Neural cell (in vitro differentiated cells): ENCODE measurements around the gene COBL. TPM values are rescaled to one million over a fixed set of nuclear protein-coding genes. Genes with fewer than 3 reads are reported as not detected.

Experiments
- H2AFZ ChIP-seq: fragments of 200-600, 300-800 bp; sonication (generic), shearing (Covaris generic); 2 replicates; pipeline ENCODE4 v1.6.0; 2014; ENCODE audit warnings: low read depth, mild to moderate bottlenecking, antibody characterized with exemption, low read length, moderate library complexity
- H3F3A ChIP-seq: fragments of 200-600 bp; shearing (Covaris generic); 2 replicates; pipeline ENCODE4 v1.6.1; 2016; ENCODE audit warnings: mild to moderate bottlenecking, moderate library complexity, mixed read lengths, antibody characterized with exemption, low read length; ENCODE audit not compliant: insufficient read depth, poor library complexity, severe bottlenecking
- H3K27ac ChIP-seq: fragments of 200-600, 300-800 bp; sonication (generic), shearing (Covaris generic); 2 replicates; pipeline ENCODE4 v1.5.1; 2014; ENCODE audit warnings: mild to moderate bottlenecking, low read length, moderate library complexity
- H3K27me3 ChIP-seq: fragments of 300-800, 200-600 bp; sonication (generic), shearing (Covaris generic); 2 replicates; pipeline ENCODE4 v1.6.0; 2014; ENCODE audit warnings: mild to moderate bottlenecking, low read depth, low read length, moderate library complexity; ENCODE audit not compliant: insufficient read depth
- H3K36me3 ChIP-seq: fragments of 300-800, 200-600 bp; sonication (generic), shearing (Covaris generic); 2 replicates; pipeline ENCODE4 v1.5.1; 2014; ENCODE audit warnings: mild to moderate bottlenecking, antibody characterized with exemption, low read length, moderate library complexity; ENCODE audit not compliant: insufficient read depth
- H3K4me2 ChIP-seq: fragments of 300-800, 200-600 bp; sonication (generic), shearing (Covaris generic); 2 replicates; pipeline ENCODE4 v1.6.0; 2014; ENCODE audit warnings: mild to moderate bottlenecking, low read length
- H3K4me3 ChIP-seq: fragments of 300-800, 200-600 bp; sonication (generic), shearing (Covaris generic); 2 replicates; pipeline ENCODE4 v1.5.1; 2014; ENCODE audit warnings: mild to moderate bottlenecking, low read length, moderate library complexity
- H3K79me2 ChIP-seq: fragments of 200-600 bp; shearing (Covaris generic); replicated peaks from 2 replicates; pipeline ENCODE4 v1.6.0; 2014; ENCODE audit warnings: mild to moderate bottlenecking, low read length, moderate library complexity; ENCODE audit not compliant: insufficient read depth
- H3K9ac ChIP-seq: fragments of 300-800, 200-600 bp; sonication (generic), shearing (Covaris generic); 2 replicates; pipeline ENCODE4 v1.6.1; 2016; ENCODE audit warnings: mild to moderate bottlenecking, low read length, mixed read lengths
- H3K9me2 ChIP-seq: fragments of 200-600 bp; shearing (Covaris generic); 2 replicates; pipeline ENCODE4 v1.6.1; 2016; ENCODE audit warnings: mild to moderate bottlenecking, low read length, mixed read lengths; ENCODE audit not compliant: insufficient read depth
- H3K9me3 ChIP-seq: fragments of 200-600, 300-800 bp; sonication (generic), shearing (Covaris generic); 2 replicates; pipeline ENCODE4 v1.6.1; 2016; ENCODE audit warnings: mild to moderate bottlenecking, mixed run types, low read length, moderate library complexity, mixed read lengths
- H4K20me1 ChIP-seq: fragments of 200-600 bp; shearing (Covaris generic); 2 replicates; pipeline ENCODE4 v1.6.1; 2016; ENCODE audit warnings: mild to moderate bottlenecking, mixed run types; ENCODE audit not compliant: insufficient read depth
- EP300 ChIP-seq: fragments of 450-650 bp; conservative IDR thresholded peaks from 2 replicates; pipeline ENCODE4 v1.6.1; 2014; ENCODE audit warnings: antibody characterized with exemption, mild to moderate bottlenecking, moderate library complexity; ENCODE audit not compliant: poor library complexity, severe bottlenecking
- MXI1 ChIP-seq: fragments of 450-650 bp; conservative IDR thresholded peaks from 2 replicates; pipeline ENCODE4 v1.6.1; 2014; ENCODE audit warnings: antibody characterized with exemption, mild to moderate bottlenecking; ENCODE audit not compliant: poor library complexity, severe bottlenecking
- POLR2AphosphoS5 ChIP-seq: IDR thresholded peaks from 2 replicates; pipeline ENCODE4 v1.6.1; 2012
- RAD21 ChIP-seq: fragments of 450-650 bp; conservative IDR thresholded peaks from 2 replicates; pipeline ENCODE4 v1.6.1; 2014; ENCODE audit warnings: antibody characterized with exemption, mild to moderate bottlenecking, moderate library complexity
- SMC3 ChIP-seq: fragments of 450-650 bp; conservative IDR thresholded peaks from 2 replicates; pipeline ENCODE4 v1.6.1; 2014; ENCODE audit warnings: antibody characterized with exemption, mild to moderate bottlenecking, moderate library complexity; ENCODE audit not compliant: poor library complexity
- TAF1 ChIP-seq: IDR thresholded peaks from 2 replicates; pipeline ENCODE4 v1.6.1; 2012; ENCODE audit warnings: low read depth
- polyA plus RNA-seq: library from polyadenylated mRNA; depleted of rRNA; stranded (reverse); fragments of >200 nt; gene quantifications from 2 replicates; pipeline ENCODE4 v1.2.3, GENCODE V29; 2014
- TF ChIP-seq, protein P1 (sequence below): fragments of 450-650 bp; IDR thresholded peaks from 2 replicates; pipeline ENCODE4 v1.5.1; 2014; ENCODE audit warnings: antibody characterized with exemption, mild to moderate bottlenecking, moderate library complexity; ENCODE audit not compliant: poor library complexity, severe bottlenecking
- TF ChIP-seq, protein P2 (sequence below): IDR thresholded peaks from 2 replicates; pipeline ENCODE4 v1.6.1; 2012; ENCODE audit warnings: borderline replicate concordance

The COBL gene
- polyA plus RNA-seq, 1 donor from 2014 or later: 0.12 TPM

DNA sequence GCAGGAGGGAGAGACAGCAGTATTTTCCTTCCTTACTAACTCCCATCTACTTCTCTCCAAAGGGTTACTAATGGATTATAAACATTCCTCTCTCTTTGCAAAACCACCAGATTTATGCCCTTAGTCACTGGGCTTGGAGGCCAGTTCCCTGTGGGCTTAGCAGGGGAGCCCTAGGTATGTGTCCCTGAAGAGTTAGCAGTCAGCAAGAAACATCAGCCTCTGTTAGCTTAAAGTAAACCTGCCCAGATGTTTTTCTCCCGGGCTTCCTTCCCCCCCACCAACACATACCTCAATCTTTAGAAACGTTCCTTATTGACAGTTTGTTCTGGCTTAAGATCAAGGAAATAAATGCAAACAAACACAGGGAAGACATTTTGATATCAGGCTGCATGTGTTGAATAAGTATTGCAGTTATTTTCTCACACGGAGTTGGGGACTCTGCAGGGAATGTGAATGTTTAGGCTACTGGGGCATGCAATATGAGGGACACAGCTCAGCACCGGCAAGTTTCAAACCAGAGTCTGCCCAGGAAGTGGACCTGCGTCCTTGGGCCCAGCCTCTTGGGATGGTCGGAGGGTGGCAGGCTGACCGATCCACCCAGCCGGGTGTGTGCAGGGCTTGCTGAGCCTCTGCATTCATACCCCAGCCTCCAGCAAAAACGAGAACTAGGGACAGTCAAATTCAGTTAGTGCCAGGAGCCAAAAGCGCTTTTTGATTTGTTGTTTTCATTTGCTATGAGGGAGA is 281.9 kb downstream of the COBL start:
- Histone ChIP-seq H3K36me3 (no peaks in the 10 kb centered on the region), H2AFZ (no peak overlapping the region), H3F3A (no peaks in the 10 kb centered on the region), H3K9me3 (no peaks in the 10 kb centered on the region), H3K9ac (no peak overlapping the region), H3K27ac (no peak overlapping the region), H3K9me2 (no peaks in the 10 kb centered on the region), H3K4me3 (no peak overlapping the region), H4K20me1 (no peaks in the 10 kb centered on the region), H3K27me3 (no peaks in the 10 kb centered on the region), H3K4me2 (no peak overlapping the region), H3K79me2 (no peaks in the 10 kb centered on the region)
- TF ChIP-seq TAF1 (no peak), POLR2AphosphoS5 (no peak), SMC3 (no peak), MXI1 (no peak), RAD21 (no peak)
- TF ChIP-seq, protein P1, sequence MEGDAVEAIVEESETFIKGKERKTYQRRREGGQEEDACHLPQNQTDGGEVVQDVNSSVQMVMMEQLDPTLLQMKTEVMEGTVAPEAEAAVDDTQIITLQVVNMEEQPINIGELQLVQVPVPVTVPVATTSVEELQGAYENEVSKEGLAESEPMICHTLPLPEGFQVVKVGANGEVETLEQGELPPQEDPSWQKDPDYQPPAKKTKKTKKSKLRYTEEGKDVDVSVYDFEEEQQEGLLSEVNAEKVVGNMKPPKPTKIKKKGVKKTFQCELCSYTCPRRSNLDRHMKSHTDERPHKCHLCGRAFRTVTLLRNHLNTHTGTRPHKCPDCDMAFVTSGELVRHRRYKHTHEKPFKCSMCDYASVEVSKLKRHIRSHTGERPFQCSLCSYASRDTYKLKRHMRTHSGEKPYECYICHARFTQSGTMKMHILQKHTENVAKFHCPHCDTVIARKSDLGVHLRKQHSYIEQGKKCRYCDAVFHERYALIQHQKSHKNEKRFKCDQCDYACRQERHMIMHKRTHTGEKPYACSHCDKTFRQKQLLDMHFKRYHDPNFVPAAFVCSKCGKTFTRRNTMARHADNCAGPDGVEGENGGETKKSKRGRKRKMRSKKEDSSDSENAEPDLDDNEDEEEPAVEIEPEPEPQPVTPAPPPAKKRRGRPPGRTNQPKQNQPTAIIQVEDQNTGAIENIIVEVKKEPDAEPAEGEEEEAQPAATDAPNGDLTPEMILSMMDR: no peak
- TF ChIP-seq, protein P2, sequence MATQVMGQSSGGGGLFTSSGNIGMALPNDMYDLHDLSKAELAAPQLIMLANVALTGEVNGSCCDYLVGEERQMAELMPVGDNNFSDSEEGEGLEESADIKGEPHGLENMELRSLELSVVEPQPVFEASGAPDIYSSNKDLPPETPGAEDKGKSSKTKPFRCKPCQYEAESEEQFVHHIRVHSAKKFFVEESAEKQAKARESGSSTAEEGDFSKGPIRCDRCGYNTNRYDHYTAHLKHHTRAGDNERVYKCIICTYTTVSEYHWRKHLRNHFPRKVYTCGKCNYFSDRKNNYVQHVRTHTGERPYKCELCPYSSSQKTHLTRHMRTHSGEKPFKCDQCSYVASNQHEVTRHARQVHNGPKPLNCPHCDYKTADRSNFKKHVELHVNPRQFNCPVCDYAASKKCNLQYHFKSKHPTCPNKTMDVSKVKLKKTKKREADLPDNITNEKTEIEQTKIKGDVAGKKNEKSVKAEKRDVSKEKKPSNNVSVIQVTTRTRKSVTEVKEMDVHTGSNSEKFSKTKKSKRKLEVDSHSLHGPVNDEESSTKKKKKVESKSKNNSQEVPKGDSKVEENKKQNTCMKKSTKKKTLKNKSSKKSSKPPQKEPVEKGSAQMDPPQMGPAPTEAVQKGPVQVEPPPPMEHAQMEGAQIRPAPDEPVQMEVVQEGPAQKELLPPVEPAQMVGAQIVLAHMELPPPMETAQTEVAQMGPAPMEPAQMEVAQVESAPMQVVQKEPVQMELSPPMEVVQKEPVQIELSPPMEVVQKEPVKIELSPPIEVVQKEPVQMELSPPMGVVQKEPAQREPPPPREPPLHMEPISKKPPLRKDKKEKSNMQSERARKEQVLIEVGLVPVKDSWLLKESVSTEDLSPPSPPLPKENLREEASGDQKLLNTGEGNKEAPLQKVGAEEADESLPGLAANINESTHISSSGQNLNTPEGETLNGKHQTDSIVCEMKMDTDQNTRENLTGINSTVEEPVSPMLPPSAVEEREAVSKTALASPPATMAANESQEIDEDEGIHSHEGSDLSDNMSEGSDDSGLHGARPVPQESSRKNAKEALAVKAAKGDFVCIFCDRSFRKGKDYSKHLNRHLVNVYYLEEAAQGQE: no peak

DNA sequence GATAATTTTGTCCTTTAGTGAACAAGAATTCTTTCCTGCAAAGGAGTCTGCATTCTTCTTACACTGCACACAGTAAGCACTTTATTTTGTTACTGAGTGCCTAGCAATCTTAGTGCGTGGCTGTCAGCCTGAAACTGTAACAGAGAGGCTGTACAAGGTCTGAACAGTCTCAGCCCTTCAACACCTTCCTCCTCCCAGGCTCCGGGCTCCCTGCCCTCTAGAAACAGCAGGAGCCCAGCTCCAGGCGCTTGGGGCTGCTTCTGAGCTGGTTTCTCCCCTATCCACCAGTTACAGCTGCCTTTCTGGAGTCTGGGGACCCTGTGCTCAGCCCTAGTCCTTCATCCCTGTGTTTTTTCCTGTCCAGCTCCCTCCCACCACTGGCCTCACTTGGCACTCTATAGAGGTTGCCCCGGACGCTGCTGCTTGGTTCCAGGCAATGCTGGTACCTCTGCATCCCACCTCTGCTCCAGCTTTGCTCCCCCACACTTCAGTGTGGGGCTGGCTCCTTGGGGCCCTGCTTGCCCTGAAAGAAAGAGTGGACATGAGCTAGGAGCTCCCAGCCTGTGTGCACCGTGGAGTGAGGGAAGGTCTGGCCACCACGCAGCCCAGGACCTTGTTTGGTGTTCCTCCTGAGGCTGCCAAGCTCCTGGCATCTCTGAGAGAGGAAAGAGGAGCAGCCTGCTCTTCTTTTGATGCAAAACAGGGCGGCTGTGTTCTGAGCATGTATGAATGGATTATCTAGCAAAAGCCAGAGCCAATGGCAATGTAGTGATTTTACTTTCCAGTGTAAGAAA is 282.7 kb downstream of the COBL start:
- Histone ChIP-seq H3F3A (no peaks in the 10 kb centered on the region), H3K36me3 (no peaks in the 10 kb centered on the region), H3K9me2 (no peaks in the 10 kb centered on the region), H3K27me3 (no peaks in the 10 kb centered on the region), H3K4me3 (no peak overlapping the region), H4K20me1 (no peaks in the 10 kb centered on the region), H3K4me2 (no peak overlapping the region), H3K79me2 (no peaks in the 10 kb centered on the region), H3K27ac (no peak overlapping the region), H2AFZ (no peak overlapping the region), H3K9me3 (no peaks in the 10 kb centered on the region), H3K9ac (no peak overlapping the region)
- no peak for TF ChIP-seq EP300
- no peak for TF ChIP-seq MXI1
- no peak for TF ChIP-seq POLR2AphosphoS5
- TF ChIP-seq, protein P2: no peak
- no peak for TF ChIP-seq RAD21
- TF ChIP-seq, protein P1: no peak
